ENCODE measurements around the gene FAM171A1.

Gene FAM171A1

GRCh38 chr10:15265056-15265455 lies 106.0 kb downstream of the FAM171A1 start:
- H3K9me3 ChIP-seq (replicated peaks; ENCODE audit: insufficient read depth, low read length) = no peaks in the 10 kb centered on the region
- no peaks in the 10 kb centered on the region for H3K79me2 ChIP-seq (ENCODE audit: low read length)
- no peak overlapping the region for H2AFZ ChIP-seq (ENCODE audit: low read length)
- H3K27ac ChIP-seq (ENCODE audit: low read length) = no peak overlapping the region
- no peaks in the 10 kb centered on the region for H3K9me2 ChIP-seq (replicated peaks; ENCODE audit: insufficient read depth, low read length)
- H3F3A ChIP-seq (ENCODE audit: insufficient read depth, low read length) = no peaks in the 10 kb centered on the region
- no peaks in the 10 kb centered on the region for H4K20me1 ChIP-seq (ENCODE audit: insufficient read depth, low read length)
- no peak overlapping the region for H3K4me2 ChIP-seq (ENCODE audit: low read depth, low read length)
- H3K36me3 ChIP-seq (replicated peaks; ENCODE audit: insufficient read depth, low read length) = no peaks in the 10 kb centered on the region
- no peak for TF ChIP-seq EZH2 (optimal IDR thresholded peaks at IDR 0.05; ENCODE audit: low read depth, low read length)
- TF ChIP-seq EZH2phosphoT487 (IDR thresholded peaks at IDR 0.05; ENCODE audit: low read length) = no peak
- TF ChIP-seq, protein P1, sequence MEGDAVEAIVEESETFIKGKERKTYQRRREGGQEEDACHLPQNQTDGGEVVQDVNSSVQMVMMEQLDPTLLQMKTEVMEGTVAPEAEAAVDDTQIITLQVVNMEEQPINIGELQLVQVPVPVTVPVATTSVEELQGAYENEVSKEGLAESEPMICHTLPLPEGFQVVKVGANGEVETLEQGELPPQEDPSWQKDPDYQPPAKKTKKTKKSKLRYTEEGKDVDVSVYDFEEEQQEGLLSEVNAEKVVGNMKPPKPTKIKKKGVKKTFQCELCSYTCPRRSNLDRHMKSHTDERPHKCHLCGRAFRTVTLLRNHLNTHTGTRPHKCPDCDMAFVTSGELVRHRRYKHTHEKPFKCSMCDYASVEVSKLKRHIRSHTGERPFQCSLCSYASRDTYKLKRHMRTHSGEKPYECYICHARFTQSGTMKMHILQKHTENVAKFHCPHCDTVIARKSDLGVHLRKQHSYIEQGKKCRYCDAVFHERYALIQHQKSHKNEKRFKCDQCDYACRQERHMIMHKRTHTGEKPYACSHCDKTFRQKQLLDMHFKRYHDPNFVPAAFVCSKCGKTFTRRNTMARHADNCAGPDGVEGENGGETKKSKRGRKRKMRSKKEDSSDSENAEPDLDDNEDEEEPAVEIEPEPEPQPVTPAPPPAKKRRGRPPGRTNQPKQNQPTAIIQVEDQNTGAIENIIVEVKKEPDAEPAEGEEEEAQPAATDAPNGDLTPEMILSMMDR (IDR thresholded peaks at IDR 0.05; ENCODE audit: low read length) = no peak
- H3K4me3 ChIP-seq (ENCODE audit: low read length) = no peak overlapping the region
- H3K27me3 ChIP-seq (replicated peaks; ENCODE audit: insufficient read depth, low read length) = no peaks in the 10 kb centered on the region
- no peak overlapping the region for H3K9ac ChIP-seq (ENCODE audit: low read length)
- H3K4me1 ChIP-seq (ENCODE audit: low read length) = no peaks in the 10 kb centered on the region
- DNase-seq = no peak

- no peak for TF ChIP-seq EZH2 (optimal IDR thresholded peaks at IDR 0.05; ENCODE audit: low read depth, low read length)
- no peak for TF ChIP-seq EZH2phosphoT487 (IDR thresholded peaks at IDR 0.05; ENCODE audit: low read length)
- TF ChIP-seq, protein P1 (IDR thresholded peaks at IDR 0.05; ENCODE audit: low read length) = no peak
- H4K20me1 ChIP-seq (ENCODE audit: insufficient read depth, low read length) = no peaks in the 10 kb centered on the region
- no peaks in the 10 kb centered on the region for H3K9me2 ChIP-seq (replicated peaks; ENCODE audit: insufficient read depth, low read length)
- H3K9ac ChIP-seq (ENCODE audit: low read length) = no peak overlapping the region
- no peaks in the 10 kb centered on the region for H3K4me1 ChIP-seq (ENCODE audit: low read length)
- H3K9me3 ChIP-seq (replicated peaks; ENCODE audit: insufficient read depth, low read length) = no peaks in the 10 kb centered on the region
- no peak overlapping the region for H3K27ac ChIP-seq (ENCODE audit: low read length)
- H3K36me3 ChIP-seq (replicated peaks; ENCODE audit: insufficient read depth, low read length) = no peaks in the 10 kb centered on the region
- no peaks in the 10 kb centered on the region for H3F3A ChIP-seq (ENCODE audit: insufficient read depth, low read length)
- no peak overlapping the region for H2AFZ ChIP-seq (ENCODE audit: low read length)
- no peaks in the 10 kb centered on the region for H3K79me2 ChIP-seq (ENCODE audit: low read length)
- H3K4me3 ChIP-seq (ENCODE audit: low read length) = no peak overlapping the region
- no peaks in the 10 kb centered on the region for H3K27me3 ChIP-seq (replicated peaks; ENCODE audit: insufficient read depth, low read length)
- no peak for DNase-seq
- no peak overlapping the region for H3K4me2 ChIP-seq (ENCODE audit: low read depth, low read length)
Observed at GRCh38 chr10:15263657-15264323, 107.3 kb downstream of the FAM171A1 start.

- H3K27ac ChIP-seq (ENCODE audit: low read length) = no peak overlapping the region
- H3K4me2 ChIP-seq (ENCODE audit: low read depth, low read length) = no peak overlapping the region
- H3K9me3 ChIP-seq (replicated peaks; ENCODE audit: insufficient read depth, low read length) = no peaks in the 10 kb centered on the region
- no peak for DNase-seq
- no peak overlapping the region for H2AFZ ChIP-seq (ENCODE audit: low read length)
- H3K9ac ChIP-seq (ENCODE audit: low read length) = no peak overlapping the region
- H3K4me1 ChIP-seq (ENCODE audit: low read length) = no peaks in the 10 kb centered on the region
- no peaks in the 10 kb centered on the region for H3K9me2 ChIP-seq (replicated peaks; ENCODE audit: insufficient read depth, low read length)
- no peaks in the 10 kb centered on the region for H3K27me3 ChIP-seq (replicated peaks; ENCODE audit: insufficient read depth, low read length)
- H4K20me1 ChIP-seq (ENCODE audit: insufficient read depth, low read length) = no peaks in the 10 kb centered on the region
- no peaks in the 10 kb centered on the region for H3F3A ChIP-seq (ENCODE audit: insufficient read depth, low read length)
- H3K36me3 ChIP-seq (replicated peaks; ENCODE audit: insufficient read depth, low read length) = no peaks in the 10 kb centered on the region
- no peak overlapping the region for H3K4me3 ChIP-seq (ENCODE audit: low read length)
- H3K79me2 ChIP-seq (ENCODE audit: low read length) = no peaks in the 10 kb centered on the region
- TF ChIP-seq EZH2 (optimal IDR thresholded peaks at IDR 0.05; ENCODE audit: low read depth, low read length) (no peak), EZH2phosphoT487 (IDR thresholded peaks at IDR 0.05; ENCODE audit: low read length) (no peak)
- TF ChIP-seq, protein P1 (IDR thresholded peaks at IDR 0.05; ENCODE audit: low read length) = no peak
Observed at GRCh38 chr10:15262036-15262713, 108.9 kb downstream of the FAM171A1 start.
